C4-2B (cell line): ENCODE measurements around the gene PPM1L.
"Not testable (repeated sequence)": the region's sequence is repeated elsewhere in the genome, so short reads cannot be mapped to it uniquely, and the experiment has no call there.

ENCODE experiments used
- H3K27ac ChIP-seq: fragments of 450-650 bp; 2 replicates; pipeline ENCODE4 v1.5.1; 2017
- ZFX ChIP-seq: fragments of 450-650 bp; IDR thresholded peaks from 2 replicates; pipeline ENCODE4 v1.6.1; 2017
- TF ChIP-seq, protein P1 (sequence below): fragments of 450-650 bp; conservative IDR thresholded peaks from 2 replicates; pipeline ENCODE4 v1.5.1; 2017; ENCODE audit warnings: mild to moderate bottlenecking

Gene PPM1L

GRCh38 chr3:161017971-161018370, 261.9 kb downstream of the PPM1L start:
- H3K27ac ChIP-seq = no peak overlapping the region
- TF ChIP-seq, protein P1, sequence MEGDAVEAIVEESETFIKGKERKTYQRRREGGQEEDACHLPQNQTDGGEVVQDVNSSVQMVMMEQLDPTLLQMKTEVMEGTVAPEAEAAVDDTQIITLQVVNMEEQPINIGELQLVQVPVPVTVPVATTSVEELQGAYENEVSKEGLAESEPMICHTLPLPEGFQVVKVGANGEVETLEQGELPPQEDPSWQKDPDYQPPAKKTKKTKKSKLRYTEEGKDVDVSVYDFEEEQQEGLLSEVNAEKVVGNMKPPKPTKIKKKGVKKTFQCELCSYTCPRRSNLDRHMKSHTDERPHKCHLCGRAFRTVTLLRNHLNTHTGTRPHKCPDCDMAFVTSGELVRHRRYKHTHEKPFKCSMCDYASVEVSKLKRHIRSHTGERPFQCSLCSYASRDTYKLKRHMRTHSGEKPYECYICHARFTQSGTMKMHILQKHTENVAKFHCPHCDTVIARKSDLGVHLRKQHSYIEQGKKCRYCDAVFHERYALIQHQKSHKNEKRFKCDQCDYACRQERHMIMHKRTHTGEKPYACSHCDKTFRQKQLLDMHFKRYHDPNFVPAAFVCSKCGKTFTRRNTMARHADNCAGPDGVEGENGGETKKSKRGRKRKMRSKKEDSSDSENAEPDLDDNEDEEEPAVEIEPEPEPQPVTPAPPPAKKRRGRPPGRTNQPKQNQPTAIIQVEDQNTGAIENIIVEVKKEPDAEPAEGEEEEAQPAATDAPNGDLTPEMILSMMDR = no peak
- TF ChIP-seq ZFX = no peak

- no peak overlapping the region for H3K27ac ChIP-seq
- no peak for TF ChIP-seq ZFX
- TF ChIP-seq, protein P1 = no peak
Measured at GRCh38 chr3:161020256-161020655, 264.2 kb downstream of the PPM1L start.

- TF ChIP-seq, protein P1 = no peak
- no peak for TF ChIP-seq ZFX
Measured at GRCh38 chr3:161025911-161026310, 269.9 kb downstream of the PPM1L start.

DNA sequence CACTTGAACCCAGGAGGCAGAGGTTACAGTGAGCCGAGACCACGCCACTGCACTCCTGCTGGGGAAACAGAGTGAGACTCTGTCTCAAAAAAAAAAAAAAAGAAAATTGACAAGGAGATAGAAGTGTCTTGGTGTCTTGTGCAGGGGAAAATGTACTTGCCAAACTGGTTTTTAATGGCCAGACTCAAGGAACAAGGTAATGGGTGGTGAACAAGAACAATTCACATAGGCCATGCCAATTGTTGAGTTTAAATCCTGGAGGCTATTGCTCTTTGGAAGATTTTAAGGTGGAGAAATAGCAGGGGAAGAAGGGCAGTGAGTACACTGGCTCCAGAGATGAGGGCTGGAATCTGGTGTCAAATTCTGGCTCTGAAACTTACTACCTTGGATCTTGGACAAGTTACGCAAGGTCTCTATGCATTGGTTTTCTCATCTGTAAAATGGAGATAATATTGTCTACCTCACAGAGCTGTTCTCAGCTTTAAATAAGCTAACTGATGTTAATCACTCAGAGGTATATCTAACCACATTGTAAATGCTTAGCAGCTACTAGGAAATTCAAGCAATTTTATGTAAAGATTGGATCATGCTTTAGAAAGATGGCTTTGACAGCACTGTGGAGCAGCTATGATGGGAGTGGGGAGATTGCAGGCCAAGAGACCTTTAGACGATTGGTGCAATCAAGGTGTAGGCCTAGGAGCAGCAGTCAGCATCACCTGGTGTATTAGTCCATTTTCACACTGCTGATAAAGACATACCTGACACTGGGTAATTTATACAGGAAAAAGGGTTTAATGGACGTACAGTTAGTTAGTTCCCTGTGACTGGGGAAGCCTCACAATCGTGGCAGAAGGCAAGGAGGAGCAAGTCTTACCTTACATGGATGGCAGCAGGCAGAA, 270.8 kb downstream of the PPM1L start:
- H3K27ac ChIP-seq = no peak overlapping the region
- TF ChIP-seq, protein P1 = no peak
- TF ChIP-seq ZFX = no peak

More at GRCh38 chr3:161025911-161026310, 269.9 kb downstream of the PPM1L start:
- H3K27ac ChIP-seq = no peak overlapping the region

- TF ChIP-seq, protein P1 = no peak
- no peak for TF ChIP-seq ZFX
- no peak overlapping the region for H3K27ac ChIP-seq
Measured at GRCh38 chr3:161028555-161029153, 272.6 kb downstream of the PPM1L start.

- H3K27ac ChIP-seq = peak overlapping the region; percentile 37; the same call in 1 of the 2 replicates
- TF ChIP-seq ZFX = no peak
- TF ChIP-seq, protein P1 = no peak
Measured at GRCh38 chr3:161031134-161031533, 275.1 kb downstream of the PPM1L start.

GRCh38 chr3:161034913-161035550, 279.0 kb downstream of the PPM1L start:
- not testable (repeated sequence) for H3K27ac ChIP-seq
